Suprapubic skin (tissue), 4 donors: ENCODE results near the gene CLCNKB. TPM values are rescaled to one million over a fixed set of nuclear protein-coding genes. Genes with fewer than 3 reads are reported as not detected.
"Not testable (repeated sequence)": the region's sequence is repeated elsewhere in the genome, so short reads cannot be mapped to it uniquely, and the experiment has no call there.

Experiments
- DNase-seq, 2 donors: peaks; one replicate each; pipeline ENCODE4 v3.0.0-alpha.2; 2019; ENCODE audit warnings: low spot score in 2 of 2
- H3K27ac ChIP-seq: fragments of 200-600 bp; sonication (generic); one replicate; pipeline ENCODE4 v1.5.1; 2019
- H3K27me3 ChIP-seq: fragments of 200-600 bp; sonication (generic); one replicate; pipeline ENCODE4 v1.5.1; 2019
- H3K36me3 ChIP-seq: fragments of 200-600 bp; sonication (generic); one replicate; pipeline ENCODE4 v1.5.1; 2019
- H3K4me1 ChIP-seq: fragments of 200-600 bp; sonication (generic); one replicate; pipeline ENCODE4 v1.5.1; 2019
- H3K4me3 ChIP-seq: fragments of 200-600 bp; sonication (generic); one replicate; pipeline ENCODE4 v1.5.1; 2019; ENCODE audit warnings: mild to moderate bottlenecking
- H3K9me3 ChIP-seq: fragments of 200-600 bp; sonication (generic); one replicate; pipeline ENCODE4 v1.5.1; 2019
- EP300 ChIP-seq: sonication (generic); formaldehyde crosslinking; IDR thresholded peaks from one replicate; pipeline ENCODE4 v1.6.1; 2017; ENCODE audit warnings: antibody characterized with exemption
- POLR2A ChIP-seq, 2 donors: fragments of 450-650 bp; IDR thresholded peaks; one replicate each; pipeline ENCODE4 v1.6.1; 2017; ENCODE audit warnings: antibody characterized with exemption in 2 of 2, mild to moderate bottlenecking in 2 of 2, moderate library complexity in 2 of 2
- POLR2AphosphoS5 ChIP-seq, 3 donors: sonication (generic); formaldehyde crosslinking; IDR thresholded peaks; one replicate each; pipeline ENCODE4 v1.6.1; 2017; ENCODE audit warnings: antibody characterized with exemption in 3 of 3
- WGBS: methylation state at CpG from one replicate; pipeline ENCODE4 v1.1.5; 2018; 5-methylcytosine and 5-hydroxymethylcytosine counted together
- total RNA-seq, 4 donors: library from RNA; depleted of rRNA; stranded (reverse); fragments of >200 nt; gene quantifications; one replicate each; pipeline ENCODE4 v1.1.0, GENCODE V29; 2016
- TF ChIP-seq, protein P1 (sequence below), 2 donors: fragments of 200-600 bp in 1 of 2; fragments of 450-650 bp in 1 of 2; sonication (generic) in 1 of 2; IDR thresholded peaks; one replicate each; pipeline ENCODE4 v1.5.1; 2016 to 2019; ENCODE audit warnings: antibody characterized with exemption in 2 of 2, mild to moderate bottlenecking in 1 of 2, moderate library complexity in 1 of 2

CLCNKB gene
- total RNA-seq, 4 donors from 2014 or later: 0.42 TPM; not detected in 3

DNA sequence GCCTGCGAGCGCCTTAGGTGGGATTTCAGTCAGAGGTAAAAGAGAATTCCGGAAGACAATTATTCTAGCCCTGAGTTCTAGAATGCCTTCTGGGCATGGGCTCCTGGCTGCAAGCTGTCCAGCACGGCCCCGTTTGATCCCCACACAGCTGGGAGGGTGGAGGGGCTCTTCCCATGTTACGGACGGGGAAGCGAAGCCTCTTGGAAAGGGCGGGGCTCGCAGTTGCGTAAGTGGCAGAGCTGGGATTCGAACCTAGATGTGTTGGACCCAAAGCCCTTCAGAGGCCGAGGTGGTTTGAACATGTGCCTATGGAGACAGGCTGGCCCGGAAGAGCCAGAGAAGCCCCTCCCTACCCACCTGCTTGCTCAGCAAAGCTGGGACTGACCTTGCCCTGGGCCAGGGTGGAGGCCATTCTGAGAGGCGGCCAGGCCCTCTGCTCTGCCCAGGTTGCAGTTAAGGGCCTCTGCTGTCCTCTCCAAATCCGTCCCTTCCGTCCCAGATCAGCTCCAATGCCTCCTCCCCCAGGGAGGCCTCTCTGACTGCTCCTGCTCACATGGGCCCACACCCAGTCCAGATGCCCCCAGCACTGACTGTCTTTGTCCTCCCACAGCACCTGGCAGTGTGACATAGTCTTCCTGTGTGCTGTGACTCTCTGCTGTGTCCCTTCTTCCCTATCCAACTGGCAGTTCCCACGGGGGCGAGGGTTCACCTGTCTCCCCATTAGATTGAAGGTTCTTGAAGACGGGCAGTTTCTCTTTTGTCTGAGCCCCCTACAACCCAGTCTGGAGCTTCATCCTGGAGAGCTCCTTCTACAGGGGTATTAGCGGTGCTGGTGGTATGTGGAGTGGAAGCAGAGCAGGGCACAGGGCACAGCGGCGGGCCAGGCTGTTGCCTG is 24.6 kb upstream of the CLCNKB start:
- no peaks in the 10 kb centered on the region for H3K9me3 ChIP-seq
- H3K27me3 ChIP-seq: no peaks in the 10 kb centered on the region
- TF ChIP-seq, protein P1, sequence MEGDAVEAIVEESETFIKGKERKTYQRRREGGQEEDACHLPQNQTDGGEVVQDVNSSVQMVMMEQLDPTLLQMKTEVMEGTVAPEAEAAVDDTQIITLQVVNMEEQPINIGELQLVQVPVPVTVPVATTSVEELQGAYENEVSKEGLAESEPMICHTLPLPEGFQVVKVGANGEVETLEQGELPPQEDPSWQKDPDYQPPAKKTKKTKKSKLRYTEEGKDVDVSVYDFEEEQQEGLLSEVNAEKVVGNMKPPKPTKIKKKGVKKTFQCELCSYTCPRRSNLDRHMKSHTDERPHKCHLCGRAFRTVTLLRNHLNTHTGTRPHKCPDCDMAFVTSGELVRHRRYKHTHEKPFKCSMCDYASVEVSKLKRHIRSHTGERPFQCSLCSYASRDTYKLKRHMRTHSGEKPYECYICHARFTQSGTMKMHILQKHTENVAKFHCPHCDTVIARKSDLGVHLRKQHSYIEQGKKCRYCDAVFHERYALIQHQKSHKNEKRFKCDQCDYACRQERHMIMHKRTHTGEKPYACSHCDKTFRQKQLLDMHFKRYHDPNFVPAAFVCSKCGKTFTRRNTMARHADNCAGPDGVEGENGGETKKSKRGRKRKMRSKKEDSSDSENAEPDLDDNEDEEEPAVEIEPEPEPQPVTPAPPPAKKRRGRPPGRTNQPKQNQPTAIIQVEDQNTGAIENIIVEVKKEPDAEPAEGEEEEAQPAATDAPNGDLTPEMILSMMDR (IDR thresholded peaks at IDR 0.05): no peak
- TF ChIP-seq POLR2A (IDR thresholded peaks at IDR 0.05) (no peak), POLR2AphosphoS5 (IDR thresholded peaks at IDR 0.05) (no peak), EP300 (no peak)
- no peaks in the 10 kb centered on the region for H3K36me3 ChIP-seq
- H3K4me3 ChIP-seq: no peak overlapping the region
- DNase-seq: no peak
- peaks cover 30% of the 10 kb centered on the region for H3K4me1 ChIP-seq
- peak overlapping the region; percentile 74 for H3K27ac ChIP-seq
- whole genome bisulfite sequencing: 77% methylated on average over 21 of the region's 23 CpGs

DNA sequence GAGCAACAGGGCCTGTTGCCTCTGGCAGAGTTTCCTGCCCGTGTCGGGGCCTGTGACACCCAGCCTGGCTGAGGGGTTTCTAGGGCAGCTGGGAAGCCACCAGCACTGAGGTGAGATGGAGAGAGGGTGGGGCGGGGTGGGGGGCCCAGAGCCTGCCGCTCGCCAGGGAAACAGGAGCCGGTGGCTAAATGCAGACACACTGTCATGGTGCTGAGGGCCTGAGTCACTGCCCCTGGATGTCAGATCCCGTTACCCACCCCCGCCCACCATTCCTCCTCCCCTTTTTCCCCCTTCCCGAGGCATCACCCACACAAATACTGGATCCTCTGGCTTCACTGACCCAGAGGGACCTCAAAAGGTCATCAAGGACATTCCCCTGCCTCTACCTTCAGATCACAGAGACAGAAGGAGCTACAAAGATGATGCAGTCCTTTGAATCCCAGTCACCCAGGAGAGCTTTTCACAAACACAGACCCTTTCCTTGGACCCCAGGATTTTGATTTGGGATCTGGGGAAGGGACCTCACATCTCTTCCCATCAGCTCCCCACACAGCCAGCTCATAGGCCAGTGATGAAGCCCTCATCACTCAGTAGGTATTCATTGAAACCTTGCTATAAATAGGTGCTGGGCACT is 23.8 kb upstream of the CLCNKB start:
- no peaks in the 10 kb centered on the region for H3K9me3 ChIP-seq
- DNase-seq: no peak
- no peak for TF ChIP-seq POLR2A (IDR thresholded peaks at IDR 0.05)
- no peak for TF ChIP-seq EP300
- TF ChIP-seq POLR2AphosphoS5 (IDR thresholded peaks at IDR 0.05): no peak
- TF ChIP-seq, protein P1 (IDR thresholded peaks at IDR 0.05): no peak
- H3K27me3 ChIP-seq: no peaks in the 10 kb centered on the region
- H3K27ac ChIP-seq: no peak overlapping the region
- peaks cover 27% of the 10 kb centered on the region for H3K4me1 ChIP-seq
- no peaks in the 10 kb centered on the region for H3K36me3 ChIP-seq
- H3K4me3 ChIP-seq: no peak overlapping the region
- WGBS: 65% methylated on average over 9 of the region's 9 CpGs

DNA sequence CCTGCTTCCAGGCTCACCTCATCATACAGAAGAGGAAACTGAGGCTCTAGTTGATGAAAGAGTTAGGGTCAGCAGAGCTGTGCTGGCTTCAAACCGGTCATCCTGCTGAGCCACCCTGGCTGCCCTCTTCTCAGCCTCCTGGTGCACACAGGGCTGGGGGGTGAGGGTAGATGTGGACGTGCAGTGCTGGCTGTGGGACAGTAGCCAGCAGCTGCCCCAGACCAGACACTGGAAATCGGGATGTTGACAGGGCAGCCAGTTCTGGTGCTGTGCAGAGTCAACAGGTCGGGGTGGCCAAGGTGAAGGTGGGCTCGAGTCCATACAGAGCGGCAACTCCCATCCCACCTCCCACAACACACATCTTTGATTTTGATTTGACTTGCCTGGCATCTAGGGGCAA is 23.3 kb upstream of the CLCNKB start:
- peaks cover 27% of the 10 kb centered on the region for H3K4me1 ChIP-seq
- WGBS: 83% methylated on average over 1 of the region's 6 CpGs
- no peak for DNase-seq
- H3K27me3 ChIP-seq: no peaks in the 10 kb centered on the region
- no peak overlapping the region for H3K4me3 ChIP-seq
- TF ChIP-seq POLR2AphosphoS5 (IDR thresholded peaks at IDR 0.05) (no peak), POLR2A (IDR thresholded peaks at IDR 0.05) (no peak), EP300 (no peak)
- TF ChIP-seq, protein P1 (IDR thresholded peaks at IDR 0.05): no peak
- H3K36me3 ChIP-seq: no peaks in the 10 kb centered on the region
- H3K9me3 ChIP-seq: no peaks in the 10 kb centered on the region
- no peak overlapping the region for H3K27ac ChIP-seq

DNA sequence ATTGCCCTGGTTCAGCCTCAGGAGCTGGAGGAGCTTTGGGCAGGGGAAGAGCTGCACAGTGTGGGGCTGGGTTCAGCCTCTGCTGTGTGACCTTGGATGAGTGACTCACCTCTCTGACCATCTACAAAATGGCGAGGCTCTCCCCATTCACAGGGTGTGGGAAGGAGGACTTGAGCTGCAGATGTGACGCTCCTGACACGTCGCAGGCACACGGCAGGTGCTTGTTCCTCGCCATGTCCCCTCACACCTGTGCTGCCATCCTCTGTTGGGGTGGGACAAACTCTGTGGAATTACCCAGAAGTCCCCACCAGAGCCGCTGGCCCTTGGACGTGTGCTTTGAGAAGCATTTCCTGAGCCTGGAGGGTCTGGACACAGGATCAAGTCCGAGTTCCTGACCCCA is 22.7 kb upstream of the CLCNKB start:
- not testable (repeated sequence) for H3K36me3 ChIP-seq, H3K4me3 ChIP-seq, DNase-seq, H3K9me3 ChIP-seq, H3K27me3 ChIP-seq, H3K27ac ChIP-seq
- H3K4me1 ChIP-seq: peaks cover 27% of the 10 kb centered on the region
- WGBS: 100% methylated on average over 5 of the region's 9 CpGs

DNA sequence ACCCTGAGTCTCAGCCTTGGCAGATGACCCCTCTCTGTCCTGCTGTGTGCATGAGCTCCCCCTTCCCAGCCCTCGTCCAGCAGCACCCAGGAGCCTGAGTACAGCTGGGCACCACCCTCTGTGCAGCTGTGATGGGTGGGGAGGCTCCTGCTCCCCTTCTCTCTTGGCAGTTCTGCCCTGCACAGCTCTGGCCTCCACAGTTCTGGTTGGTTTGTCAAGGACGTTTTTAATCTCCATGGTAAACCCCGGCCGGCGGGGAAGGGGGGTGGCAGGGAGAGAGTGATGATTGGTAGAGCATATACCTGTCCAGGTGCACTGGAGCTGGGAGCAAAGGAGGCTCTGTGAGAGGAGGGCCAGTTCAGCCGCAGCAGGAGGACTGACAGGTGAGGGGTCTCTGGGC is 21.9 kb upstream of the CLCNKB start, which contains the start of gene CLCNKA:
TSS of gene CLCNKA (plus strand) at position 356 of the 400 bp plus-strand sequence. CDS start 584 bp downstream, outside the sequence.
- H3K27ac ChIP-seq: no peak within 1 kb of the TSS
- H3K4me3 ChIP-seq: no peak within 1 kb of the TSS
- H3K36me3 ChIP-seq: no peaks in the 10 kb centered on the region
- no peak for DNase-seq
- no peaks in the 10 kb centered on the region for H3K9me3 ChIP-seq
- TF ChIP-seq POLR2A (IDR thresholded peaks at IDR 0.05) (no peak), POLR2AphosphoS5 (IDR thresholded peaks at IDR 0.05) (no peak)
- TF ChIP-seq, protein P1 (IDR thresholded peaks at IDR 0.05): no peak
- 58% methylated on average over 6 of the region's 6 CpGs for WGBS
- H3K27me3 ChIP-seq: no peaks in the 10 kb centered on the region
- H3K4me1 ChIP-seq: peaks cover 28% of the 10 kb centered on the region
